ENCODE data around the gene PCED1A.
A peak's percentile ranks its signal among the peaks of the same experiment; 100 is the strongest.
"Not testable (repeated sequence)": the region's sequence is repeated elsewhere in the genome, so short reads cannot be mapped to it uniquely, and the experiment has no call there.

Gene PCED1A

DNA sequence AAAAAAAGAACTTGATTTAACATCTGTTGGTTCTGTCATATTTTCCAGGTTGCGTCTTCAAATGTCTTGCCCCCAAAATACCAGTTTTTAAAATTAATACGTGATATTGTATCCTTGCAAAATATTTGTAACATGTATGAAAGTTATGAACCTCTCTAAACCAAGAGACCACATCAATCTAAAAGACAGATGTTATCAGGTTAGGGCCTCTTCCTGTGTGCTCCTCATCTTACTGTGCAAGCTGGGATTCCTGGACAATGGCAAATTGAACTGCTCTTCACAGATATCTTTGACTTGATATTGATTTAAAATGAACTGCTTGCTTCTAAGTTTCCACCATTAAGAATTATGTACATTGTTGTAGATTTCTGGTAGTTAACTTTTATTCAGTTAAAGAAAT is 14.7 kb downstream of the PCED1A start:
- peak in 2 of 6 experiments; percentile 8 for DNase-seq

DNA sequence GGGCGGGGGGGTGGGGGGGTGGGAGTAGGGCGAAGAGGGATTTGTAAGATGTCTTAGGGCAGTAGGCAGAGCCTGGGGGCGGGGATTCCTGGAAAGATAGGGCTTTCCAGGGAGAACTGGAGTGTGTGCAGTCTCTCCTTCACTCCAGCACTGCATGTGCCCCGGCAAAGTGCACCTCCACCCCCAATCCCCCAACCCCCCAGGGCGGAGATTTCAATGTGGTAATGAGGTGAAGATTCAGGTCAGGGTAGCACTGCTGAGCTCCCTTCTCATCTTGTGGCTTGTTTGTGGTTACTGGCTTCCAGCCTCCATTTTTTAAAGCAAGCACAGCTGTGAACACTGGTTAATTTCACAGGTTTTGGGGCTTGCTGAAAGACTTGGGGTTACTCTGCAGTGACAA is 18.4 kb downstream of the PCED1A start:
- peak in 5 of 6 experiments; percentile 11 to 62 (median 44) for DNase-seq

DNA sequence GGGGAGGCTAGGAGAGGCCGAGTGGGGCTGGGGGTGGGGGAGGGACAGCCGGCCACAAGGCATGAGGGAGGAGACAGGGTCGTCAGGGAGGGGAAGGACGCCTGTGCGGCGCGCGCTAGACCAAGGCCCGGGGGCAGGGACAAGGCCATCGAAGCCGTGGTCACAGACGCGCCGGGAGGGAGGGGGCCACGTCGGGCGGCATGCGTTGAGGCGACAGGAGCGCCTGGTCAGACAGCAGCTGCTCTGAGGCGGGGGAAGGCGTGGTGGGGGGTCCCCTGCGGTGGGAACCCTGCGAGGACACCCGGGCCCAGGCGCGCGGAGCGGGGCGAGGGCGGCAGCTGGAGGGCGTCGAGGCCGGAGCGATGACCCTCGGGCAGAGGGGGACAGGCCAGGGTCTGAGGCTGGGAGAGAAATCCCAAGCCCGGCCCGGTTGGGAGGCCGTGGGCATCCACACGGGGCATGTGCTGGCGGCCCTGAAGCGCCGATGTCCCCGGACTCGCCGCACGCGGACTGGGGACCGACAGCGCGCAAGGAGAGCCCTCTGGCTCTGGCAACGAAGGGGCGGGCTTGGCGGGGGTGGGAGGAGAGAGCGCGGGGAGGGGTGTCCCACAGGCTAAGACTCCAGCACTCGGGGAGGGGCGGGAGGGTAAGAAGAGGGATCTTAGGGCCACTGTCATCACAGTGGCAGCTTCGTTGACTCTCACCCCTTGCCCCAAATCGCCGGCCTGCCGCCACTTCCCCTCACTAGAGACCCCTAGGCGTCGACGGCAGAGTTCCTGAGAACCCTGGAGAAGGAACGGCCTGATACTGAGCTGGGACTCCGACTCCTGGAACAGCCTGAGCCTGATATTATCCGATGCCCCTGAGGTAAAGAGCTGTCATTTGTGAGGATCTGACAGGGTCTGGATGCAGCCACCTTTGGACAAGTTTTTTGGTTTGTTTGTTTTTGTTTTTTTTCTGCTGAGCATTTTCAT is 19.3 kb downstream of the PCED1A start:
- no peak for DNase-seq

DNA sequence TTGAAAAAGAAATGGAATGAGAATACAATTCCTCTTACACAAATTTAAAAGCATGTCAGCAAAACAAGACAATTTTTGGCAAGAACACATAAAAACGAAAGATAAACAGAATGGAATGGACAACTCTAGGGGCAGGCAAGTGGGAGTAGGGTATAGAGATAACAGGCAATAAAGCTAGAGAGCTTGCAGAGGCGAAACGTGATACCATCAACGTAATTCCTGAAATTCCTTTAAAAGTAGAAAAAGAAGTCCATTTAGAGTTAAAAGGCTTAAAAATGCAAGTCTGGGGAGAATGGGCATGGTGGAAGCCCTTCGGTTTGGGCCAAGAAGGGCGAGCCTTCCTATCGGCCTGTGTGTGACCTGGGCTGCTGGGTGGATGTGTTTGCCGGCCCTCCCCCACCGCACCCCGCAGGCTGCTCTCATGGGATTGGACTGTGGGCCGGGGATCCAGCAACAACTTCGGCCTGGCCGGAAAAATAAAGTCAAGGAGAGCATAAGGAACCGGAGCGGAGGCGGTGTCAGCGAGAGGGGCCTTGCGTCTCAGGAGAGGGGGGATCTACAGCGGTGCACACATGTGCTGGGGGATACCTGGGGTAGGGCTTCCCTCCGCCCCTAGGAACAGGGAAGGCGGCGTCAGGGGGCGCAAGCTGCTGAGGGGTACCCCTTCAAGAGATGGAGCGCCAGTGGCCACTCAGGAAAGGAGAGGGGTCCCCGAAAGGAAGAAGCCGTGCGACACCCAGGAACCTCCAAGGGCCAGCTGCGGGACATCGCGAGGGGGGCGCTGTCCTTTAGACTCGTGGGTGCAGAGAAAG is 20.2 kb downstream of the PCED1A start:
- DNase-seq, result no peak

DNA sequence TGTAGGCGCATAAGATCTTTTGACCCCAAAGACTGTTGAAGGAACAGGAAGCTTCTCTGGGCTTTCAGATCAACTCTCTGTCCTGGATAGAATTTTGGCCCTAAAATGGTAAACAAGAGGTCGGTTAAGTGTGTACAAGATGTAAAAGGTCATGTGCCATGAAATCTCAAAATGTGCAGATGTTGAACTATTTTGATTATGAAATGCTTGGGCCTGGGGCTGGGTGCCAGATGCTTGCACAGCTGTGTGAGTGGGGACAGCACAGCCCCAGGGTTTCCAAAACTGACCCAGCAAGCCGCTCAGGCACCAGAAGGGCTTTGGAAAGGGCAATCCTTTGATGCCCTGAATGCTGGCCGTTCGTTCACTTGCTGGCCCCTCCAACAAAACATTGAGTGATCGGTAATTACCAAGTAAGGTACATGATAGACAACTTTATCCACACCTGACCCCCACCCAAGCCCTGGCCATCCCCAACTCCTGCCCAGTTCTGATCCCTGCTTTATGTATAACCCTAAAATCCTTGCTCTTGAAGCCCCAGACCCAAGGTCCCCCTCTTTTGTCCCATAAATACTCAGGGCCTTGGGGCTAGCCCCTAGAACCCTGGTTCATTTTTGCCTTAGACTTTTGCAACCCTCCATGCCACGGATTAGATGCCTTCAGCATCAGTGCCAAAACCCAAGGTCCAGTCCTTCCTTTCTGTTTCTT is 22.4 kb downstream of the PCED1A start:
- DNase-seq, result no peak

DNA sequence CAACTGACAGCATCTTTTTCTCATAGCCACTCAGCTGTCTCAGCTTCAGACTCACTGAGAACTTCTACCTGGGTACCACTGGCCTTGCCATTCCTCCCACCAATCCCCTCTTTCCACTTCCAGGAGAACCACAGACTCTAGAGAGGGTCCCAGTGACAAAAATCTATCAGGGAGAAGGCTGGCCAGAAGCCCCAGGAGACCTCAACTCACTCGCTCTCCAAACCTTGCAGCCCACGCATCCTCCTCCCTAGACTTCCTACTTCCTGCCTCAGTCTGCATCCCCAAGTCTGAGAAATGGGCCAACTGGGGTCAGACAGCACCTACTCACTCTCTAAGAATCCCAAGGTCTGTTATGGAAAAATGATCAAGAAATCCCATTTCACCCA is 23.1 kb downstream of the PCED1A start:
- no peak for DNase-seq

DNA sequence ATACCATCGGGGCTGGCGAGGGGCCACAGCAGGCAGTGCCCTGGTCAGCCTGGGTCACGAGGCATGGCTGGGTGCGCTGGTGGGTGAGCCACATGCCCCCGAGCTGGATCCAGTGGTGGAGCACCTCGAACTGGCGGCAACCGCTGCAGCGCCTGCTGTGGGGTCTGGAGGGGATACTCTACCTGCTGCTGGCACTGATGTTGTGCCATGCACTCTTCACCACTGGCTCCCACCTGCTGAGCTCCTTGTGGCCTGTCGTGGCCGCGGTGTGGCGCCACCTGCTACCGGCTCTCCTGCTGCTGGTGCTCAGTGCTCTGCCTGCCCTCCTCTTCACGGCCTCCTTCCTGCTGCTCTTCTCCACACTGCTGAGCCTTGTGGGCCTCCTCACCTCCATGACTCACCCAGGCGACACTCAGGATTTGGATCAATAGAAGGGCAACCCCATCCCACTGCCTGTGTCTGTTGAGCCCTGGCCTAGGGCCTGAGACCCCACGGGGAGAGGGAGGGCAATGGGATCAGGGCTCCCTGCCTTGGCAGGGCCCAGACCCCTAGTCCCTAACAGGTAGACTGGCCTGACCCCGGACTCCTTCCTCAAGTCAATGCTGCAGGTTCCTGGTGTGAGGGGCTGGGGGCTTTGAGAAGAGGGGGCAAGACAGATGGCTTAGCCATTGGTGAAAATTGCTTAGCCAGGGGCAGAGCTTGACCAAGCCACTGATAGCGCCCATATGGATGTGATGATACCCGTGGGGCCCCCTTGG is 23.7 kb downstream of the PCED1A start:
- DNase-seq, result no peak

DNA sequence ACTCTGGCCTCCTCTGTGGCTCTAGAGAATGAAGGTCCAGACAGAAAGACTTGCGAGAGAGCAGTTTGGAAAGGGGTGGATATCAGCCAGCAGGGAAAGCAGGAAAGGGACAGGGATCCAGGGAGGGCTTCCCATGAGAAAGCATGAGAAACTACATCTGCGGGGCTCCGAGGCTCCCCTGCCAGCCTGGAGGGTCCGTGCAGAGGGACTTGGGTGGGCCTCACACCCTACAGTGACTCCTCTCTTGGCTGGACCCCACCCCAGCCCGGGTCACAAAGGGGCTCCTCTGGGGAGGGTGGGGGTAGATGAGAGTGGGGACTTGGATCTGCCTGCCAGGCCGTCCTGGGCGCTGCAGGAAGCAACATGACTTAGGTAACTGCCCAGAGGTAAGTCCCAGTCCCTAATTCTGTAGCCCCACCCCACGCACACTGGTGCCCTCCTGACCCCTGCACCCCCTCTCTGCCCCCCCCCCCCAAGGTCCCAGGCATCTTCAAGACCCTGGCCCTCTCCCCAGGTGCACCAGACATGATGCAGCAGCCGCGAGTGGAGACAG is 24.3 kb downstream of the PCED1A start, which contains the start of gene TMEM239:
TSS of gene TMEM239 (plus strand) at position 335 of the 553 bp plus-strand sequence. CDS start at position 526, 191 bp downstream.
- no peak for DNase-seq

DNA sequence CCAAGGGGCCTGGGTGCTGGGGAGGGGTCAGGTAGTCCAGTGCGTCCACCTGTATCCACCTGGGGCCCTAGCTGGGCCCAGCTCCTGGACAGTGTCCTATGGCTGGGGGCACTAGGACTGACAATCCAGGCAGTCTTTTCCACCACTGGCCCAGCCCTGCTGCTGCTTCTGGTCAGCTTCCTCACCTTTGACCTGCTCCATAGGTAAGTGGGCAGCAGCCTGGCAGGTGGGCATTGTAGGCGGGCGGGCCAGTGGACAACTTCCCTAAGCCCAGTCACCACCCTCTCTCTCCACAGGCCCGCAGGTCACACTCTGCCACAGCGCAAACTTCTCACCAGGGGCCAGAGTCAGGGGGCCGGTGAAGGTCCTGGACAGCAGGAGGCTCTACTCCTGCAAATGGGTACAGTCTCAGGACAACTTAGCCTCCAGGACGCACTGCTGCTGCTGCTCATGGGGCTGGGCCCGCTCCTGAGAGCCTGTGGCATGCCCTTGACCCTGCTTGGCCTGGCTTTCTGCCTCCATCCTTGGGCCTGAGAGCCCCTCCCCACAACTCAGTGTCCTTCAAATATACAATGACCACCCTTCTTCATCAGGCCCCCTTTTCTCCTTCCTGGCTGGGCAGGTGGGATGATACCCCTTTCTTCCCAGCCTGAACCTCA is 25.1 kb downstream of the PCED1A start:
- DNase-seq, result no peak

DNA sequence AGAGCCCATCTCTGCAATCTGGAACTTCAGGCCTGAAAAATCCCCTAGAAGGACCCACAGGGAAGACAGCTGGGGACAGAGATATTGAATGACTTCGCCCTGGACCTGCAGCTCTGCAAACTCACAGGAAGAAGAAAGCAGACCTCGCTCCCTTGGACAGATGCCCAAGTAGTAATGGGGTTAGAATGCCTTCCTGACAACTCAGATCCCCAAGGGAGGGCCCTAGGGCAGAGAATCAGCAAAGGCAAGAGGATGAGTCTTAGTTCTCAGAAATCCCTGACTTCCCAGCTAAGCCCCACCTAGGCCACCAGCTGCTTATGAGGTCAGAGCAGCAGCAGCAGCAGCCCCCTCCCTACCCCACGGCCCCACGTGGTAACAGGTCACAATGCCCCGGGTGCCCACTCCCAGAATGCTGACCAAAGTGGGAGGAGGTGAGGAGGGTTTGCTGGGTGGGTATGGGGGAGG is 25.8 kb downstream of the PCED1A start, which contains the start of gene C20orf141:
TSS of gene C20orf141 (plus strand) at position 401 of the 465 bp plus-strand sequence. CDS start 198 bp downstream, outside the sequence.
- DNase-seq, result no peak

DNA sequence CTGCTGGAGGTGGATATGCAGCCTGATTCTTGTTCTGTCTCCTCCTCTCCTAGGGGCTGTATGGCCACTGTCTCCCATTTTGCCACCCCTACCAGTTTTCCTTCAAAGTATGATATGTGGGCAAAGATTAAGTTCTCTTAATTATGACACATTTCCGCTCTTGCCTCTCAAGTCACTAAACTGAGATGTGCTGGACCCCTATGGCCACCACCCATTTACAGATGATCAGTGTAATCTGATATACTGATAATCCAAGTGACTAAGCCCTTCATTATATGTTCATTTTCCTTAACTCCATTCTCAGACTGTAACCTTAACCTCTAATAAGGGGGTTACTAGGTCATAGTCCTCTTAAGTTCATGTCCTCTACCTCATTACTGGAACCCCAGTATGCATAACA is 26.4 kb downstream of the PCED1A start:
- no peak for DNase-seq

DNA sequence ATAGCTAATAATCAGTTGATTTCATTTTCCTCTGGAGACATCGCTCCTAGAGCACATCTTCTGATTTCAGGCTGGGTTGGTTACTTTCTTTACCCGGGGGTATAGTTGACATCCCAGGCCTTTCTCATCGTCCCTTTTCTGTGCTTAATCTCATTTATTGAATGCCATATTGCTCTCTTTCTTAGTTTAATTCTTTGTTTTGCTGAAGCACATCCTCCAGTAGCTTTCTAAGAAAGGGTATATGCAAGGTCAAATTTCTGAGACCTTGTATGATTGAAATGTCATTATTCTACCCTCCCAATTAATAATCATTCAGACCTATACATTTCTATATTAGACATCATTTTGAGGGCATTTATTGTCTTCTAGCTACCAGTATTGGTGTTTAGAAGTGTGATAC is 28.3 kb downstream of the PCED1A start:
- no peak for DNase-seq

DNA sequence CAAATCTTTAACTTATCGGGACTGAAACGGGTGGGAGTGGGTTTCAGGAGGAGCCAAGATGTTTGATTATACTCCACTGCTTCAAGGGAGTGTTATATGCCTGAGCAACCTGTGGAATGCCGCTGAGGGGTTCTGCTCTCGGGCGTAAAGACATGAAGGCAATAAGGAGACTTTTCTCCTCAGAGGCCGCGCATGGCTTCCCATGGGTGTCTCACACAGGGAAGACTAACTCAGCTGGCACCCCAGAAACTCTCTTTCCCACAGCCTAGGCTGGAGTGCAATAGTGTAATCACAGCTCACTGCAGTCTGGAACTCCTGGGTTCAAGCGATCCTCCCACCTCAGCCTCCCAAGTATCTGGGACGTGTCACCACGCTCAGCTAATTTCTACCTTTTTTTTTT is 30.8 kb downstream of the PCED1A start:
- no peak for DNase-seq

DNA sequence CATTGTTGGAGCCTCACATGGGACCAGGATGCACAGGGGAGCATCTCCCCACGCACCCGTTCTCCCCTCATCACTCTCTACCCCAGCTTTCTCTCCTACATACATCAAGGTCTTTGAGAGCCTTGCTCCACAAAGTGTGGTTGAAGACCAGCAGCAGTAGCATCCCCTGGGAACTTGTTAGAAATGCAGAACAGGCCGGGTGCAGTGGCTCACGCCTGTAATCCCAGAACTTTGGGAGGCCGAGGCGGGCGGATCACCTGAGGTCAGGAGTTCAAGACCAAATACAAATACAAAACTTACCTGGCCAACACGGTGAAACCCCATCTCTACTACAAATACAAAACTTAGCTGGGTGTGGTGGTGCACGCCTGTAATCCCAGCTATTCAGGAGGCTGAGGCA is 32.5 kb downstream of the PCED1A start:
- not testable (repeated sequence) for DNase-seq

DNA sequence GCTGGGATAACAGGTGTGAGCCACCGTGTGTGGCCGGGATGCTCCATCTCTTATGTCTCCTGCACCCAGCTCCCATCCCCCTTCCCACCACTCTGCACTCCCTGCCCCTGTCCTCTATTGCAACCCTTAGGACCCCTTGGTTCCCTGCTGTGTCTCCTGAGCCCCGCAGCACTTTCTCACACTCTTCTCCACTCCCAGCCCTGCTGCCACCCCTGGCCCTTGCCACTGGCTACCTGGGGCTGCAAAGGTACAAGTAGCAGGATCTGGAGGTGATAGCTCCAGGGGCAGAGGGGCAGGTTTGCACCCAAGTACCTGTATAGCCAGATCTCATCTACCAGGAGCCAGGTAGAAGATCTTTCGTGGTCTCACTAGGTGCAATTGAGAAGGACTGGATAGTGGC is 33.4 kb downstream of the PCED1A start:
- DNase-seq, result peak in 2 of 6 experiments; percentile 4 to 43

DNA sequence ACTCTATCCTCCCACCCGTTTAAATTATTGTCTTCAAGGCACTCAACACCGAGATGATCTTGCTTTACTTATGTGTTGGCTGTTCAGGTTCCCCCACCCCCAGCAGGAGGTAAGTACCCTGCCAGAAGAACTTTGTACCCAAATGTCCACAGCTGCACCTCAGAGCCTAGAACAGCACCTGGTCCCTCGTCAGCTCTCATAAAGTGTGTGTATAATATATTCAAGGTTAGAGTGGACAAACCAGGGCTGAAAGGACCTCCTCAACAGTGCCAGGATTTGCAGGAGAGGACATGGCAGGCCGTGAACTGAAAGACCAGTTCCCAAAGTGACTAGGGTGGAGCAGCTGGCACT is 34.1 kb downstream of the PCED1A start:
- DNase-seq, result no peak

DNA sequence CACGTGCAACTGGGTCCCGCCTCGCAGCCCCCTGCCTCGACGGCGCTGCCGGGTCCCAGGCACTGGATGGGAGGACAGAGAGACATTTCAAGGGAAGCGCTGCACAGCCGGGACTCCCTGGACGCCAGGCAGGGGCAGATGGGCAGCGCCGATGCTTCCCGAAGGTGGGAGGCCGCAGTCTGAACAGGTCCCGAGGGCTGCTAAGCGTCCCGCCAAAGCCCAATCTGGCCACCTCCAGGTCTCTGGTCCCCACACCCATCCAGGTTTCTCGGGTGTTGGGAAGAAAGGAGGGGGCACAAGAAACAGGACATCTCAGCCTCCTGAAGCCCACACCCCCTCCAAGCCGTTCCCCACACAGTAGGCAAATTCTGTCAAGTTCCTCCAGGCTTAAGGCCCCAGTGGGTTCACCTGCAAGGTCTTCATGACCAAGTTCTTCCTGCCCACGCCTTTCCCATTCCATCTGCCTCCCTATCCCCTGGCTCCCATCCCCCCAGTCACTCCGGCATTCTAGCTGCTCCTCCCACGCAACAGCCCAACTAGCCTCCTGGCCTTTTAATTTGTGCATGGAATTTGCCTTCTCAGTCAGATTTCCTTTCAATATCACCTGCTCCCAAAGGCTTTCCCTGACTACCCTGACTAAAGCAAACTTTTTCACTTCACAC is 34.6 kb downstream of the PCED1A start:
- no peak for DNase-seq

DNA sequence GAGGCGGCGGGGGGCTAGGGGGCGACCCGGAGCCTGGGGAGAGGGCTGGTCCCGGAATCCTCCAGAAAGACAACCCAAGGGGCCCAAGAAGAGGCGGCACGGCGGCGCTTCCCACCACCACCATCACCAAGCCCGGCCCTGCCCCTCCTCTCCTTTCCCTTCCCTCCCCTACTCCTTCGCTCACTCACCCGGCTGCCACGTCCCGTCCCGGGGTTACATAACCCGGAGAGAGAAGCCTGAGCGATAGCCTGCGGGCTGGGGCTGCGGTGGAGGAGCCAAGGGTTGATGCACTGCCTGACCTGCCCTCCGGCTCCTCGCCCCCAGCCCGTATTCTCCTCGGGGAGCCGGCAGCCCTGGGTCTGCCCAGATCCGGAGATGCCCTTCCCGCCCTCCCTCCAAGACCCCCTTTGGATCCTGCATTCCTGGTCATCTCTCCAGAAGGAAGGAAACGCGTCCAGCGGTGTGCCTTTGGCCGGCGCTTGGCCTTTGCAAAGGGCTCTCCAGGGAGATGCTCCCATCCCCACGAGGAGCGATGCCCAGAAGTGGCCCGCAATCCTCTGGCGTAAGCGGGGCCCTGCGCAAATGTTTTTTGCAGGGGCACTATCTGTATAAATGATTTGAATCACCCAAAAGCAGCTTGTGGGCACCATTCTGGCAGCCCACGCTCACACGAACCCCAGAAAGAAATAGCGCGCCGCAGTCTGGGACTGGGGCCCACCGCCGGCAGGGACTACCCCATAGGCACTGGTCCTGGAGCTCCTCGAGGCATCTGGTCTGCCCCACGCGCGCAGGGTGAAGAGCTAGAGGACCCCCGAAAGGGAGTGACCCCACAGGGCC is 35.4 kb downstream of the PCED1A start:
- DNase-seq, result no peak

DNA sequence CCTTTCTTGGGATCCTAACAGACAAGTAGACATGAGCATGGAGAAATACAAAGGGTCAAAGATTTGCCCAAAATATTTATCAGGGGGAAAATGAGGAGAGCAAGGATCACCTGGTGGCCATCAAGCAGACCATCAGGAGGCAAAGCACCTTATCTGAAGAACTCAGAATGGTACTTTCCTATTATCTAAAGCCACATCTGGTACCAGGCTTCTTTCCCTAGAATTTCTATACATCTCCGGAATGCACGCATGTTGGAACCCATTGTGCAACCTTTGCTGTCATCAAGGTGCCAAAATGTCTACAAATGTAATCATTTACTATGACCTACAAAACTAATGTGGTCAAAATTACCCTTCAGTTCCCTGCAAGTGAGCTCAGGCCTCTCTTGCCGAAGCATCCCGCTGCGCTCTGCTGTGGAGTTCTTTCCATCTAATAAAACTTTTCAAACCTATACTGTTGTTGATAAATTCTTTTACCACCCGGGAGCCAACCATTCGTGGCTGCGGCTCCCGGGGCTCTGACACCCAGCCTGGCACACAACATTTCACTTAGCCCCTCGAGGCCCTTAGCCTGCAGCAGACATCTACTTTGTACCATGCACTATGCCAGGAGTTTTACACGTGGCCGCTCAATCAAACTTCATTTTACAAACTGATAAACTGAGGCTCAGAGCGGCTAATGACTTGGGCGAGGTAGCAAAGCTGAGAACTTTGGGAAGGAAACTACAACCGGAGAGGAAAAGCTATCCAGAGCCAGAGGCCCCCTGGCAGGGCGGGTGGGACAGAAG is 36.2 kb downstream of the PCED1A start:
- DNase-seq, result no peak
